H9 (cell line): ENCODE data around the gene RNPEPL1. TPM values are rescaled to one million over a fixed set of nuclear protein-coding genes. Genes with fewer than 3 reads are reported as not detected.

Source experiments
- DNase-seq: peaks from one replicate; pipeline ENCODE4 v3.0.0-alpha.2; 2017
- H2AFZ ChIP-seq: one replicate; pipeline ENCODE4 v1.6.1; 2013; ENCODE audit warnings: mild to moderate bottlenecking, low read length, control low read depth, moderate library complexity
- H2AK5ac ChIP-seq: 2 replicates; pipeline ENCODE4 v1.6.1; 2013; ENCODE audit warnings: low read length, control low read depth, mixed read lengths; ENCODE audit not compliant: insufficient read length
- H2BK120ac ChIP-seq: one replicate; pipeline ENCODE4 v1.6.1; 2013; ENCODE audit warnings: low read depth, mild to moderate bottlenecking, low read length, control low read depth, inconsistent platforms; ENCODE audit not compliant: poor library complexity, severe bottlenecking
- H2BK12ac ChIP-seq: 2 replicates; pipeline ENCODE4 v1.6.1; 2013; ENCODE audit warnings: low read length, control low read depth, mixed read lengths, low read depth; ENCODE audit not compliant: insufficient read length
- H2BK15ac ChIP-seq: 2 replicates; pipeline ENCODE4 v1.6.1; 2013; ENCODE audit warnings: low read depth, low read length, control low read depth
- H2BK20ac ChIP-seq: one replicate; pipeline ENCODE4 v1.6.1; 2013; ENCODE audit warnings: low read depth, mild to moderate bottlenecking, low read length, control low read depth, inconsistent platforms; ENCODE audit not compliant: poor library complexity, severe bottlenecking
- H2BK5ac ChIP-seq: 2 replicates; pipeline ENCODE4 v1.6.1; 2013; ENCODE audit warnings: low read length, control low read depth, mixed read lengths; ENCODE audit not compliant: insufficient read length
- H3K14ac ChIP-seq: 2 replicates; pipeline ENCODE4 v1.6.1; 2013; ENCODE audit warnings: low read length, control low read depth; ENCODE audit not compliant: insufficient read depth
- H3K18ac ChIP-seq: 2 replicates; pipeline ENCODE4 v1.6.1; 2013; ENCODE audit warnings: low read depth, mild to moderate bottlenecking, mixed read lengths, low read length, control low read depth; ENCODE audit not compliant: insufficient read length
- H3K23ac ChIP-seq: 2 replicates; pipeline ENCODE4 v1.6.1; 2013; ENCODE audit warnings: low read length, control low read depth, mixed read lengths, low read depth; ENCODE audit not compliant: insufficient read length
- H3K23me2 ChIP-seq: 2 replicates; pipeline ENCODE4 v1.6.1; 2013; ENCODE audit warnings: low read depth, mild to moderate bottlenecking, mixed read lengths, low read length, control low read depth; ENCODE audit not compliant: insufficient read length, poor library complexity, severe bottlenecking
- H3K27ac ChIP-seq: 2 replicates; pipeline ENCODE4 v1.5.1; 2013; ENCODE audit warnings: low read length, control low read depth, mixed read lengths, low read depth; ENCODE audit not compliant: insufficient read length
- H3K27me3 ChIP-seq: 2 replicates; pipeline ENCODE4 v1.6.1; 2013; ENCODE audit warnings: low read length, control low read depth, inconsistent platforms; ENCODE audit not compliant: insufficient read depth
- H3K4ac ChIP-seq: 2 replicates; pipeline ENCODE4 v1.6.1; 2013; ENCODE audit warnings: low read depth, mild to moderate bottlenecking, control low read depth, inconsistent platforms, low read length, moderate library complexity
- H3K4me1 ChIP-seq: 2 replicates; pipeline ENCODE4 v1.6.1; 2013; ENCODE audit warnings: low read length, control low read depth, inconsistent platforms; ENCODE audit not compliant: insufficient read depth
- H3K4me2 ChIP-seq: 2 replicates; pipeline ENCODE4 v1.6.1; 2013; ENCODE audit warnings: low read length, control low read depth, mixed read lengths; ENCODE audit not compliant: insufficient read length, insufficient read depth
- H3K56ac ChIP-seq: 2 replicates; pipeline ENCODE4 v1.6.1; 2013; ENCODE audit warnings: low read depth, mild to moderate bottlenecking, mixed read lengths, low read length, control low read depth; ENCODE audit not compliant: insufficient read length
- H3K79me1 ChIP-seq: 2 replicates; pipeline ENCODE4 v1.6.1; 2013; ENCODE audit warnings: low read depth, mild to moderate bottlenecking, moderate library complexity, low read length, control low read depth, inconsistent platforms; ENCODE audit not compliant: insufficient read depth, poor library complexity, severe bottlenecking
- H3K79me2 ChIP-seq: 2 replicates; pipeline ENCODE4 v1.6.1; 2013; ENCODE audit warnings: low read length, control low read depth, inconsistent platforms; ENCODE audit not compliant: insufficient read depth
- H3K9ac ChIP-seq: 2 replicates; pipeline ENCODE4 v1.6.1; 2013; ENCODE audit warnings: low read length, control low read depth, mixed read lengths; ENCODE audit not compliant: insufficient read length; ENCODE audit errors: extremely low read depth
- H3K9me3 ChIP-seq: one replicate; pipeline ENCODE4 v1.6.1; 2013; ENCODE audit warnings: low read depth, low read length, inconsistent platforms; ENCODE audit not compliant: control insufficient read depth
- H3T11ph ChIP-seq: one replicate; pipeline ENCODE4 v1.6.1; 2013; ENCODE audit warnings: mild to moderate bottlenecking, low read length, control low read depth, inconsistent platforms
- H4K20me1 ChIP-seq: one replicate; pipeline ENCODE4 v1.6.1; 2013; ENCODE audit not compliant: control insufficient read depth, insufficient read length, insufficient read depth
- H4K5ac ChIP-seq: 2 replicates; pipeline ENCODE4 v1.6.1; 2013; ENCODE audit warnings: low read depth, mild to moderate bottlenecking, mixed read lengths, low read length, control low read depth; ENCODE audit not compliant: insufficient read length
- H4K8ac ChIP-seq: replicated peaks from 2 replicates; pipeline ENCODE4 v1.6.1; 2013; ENCODE audit warnings: low read length, control low read depth, mixed read lengths, low read depth; ENCODE audit not compliant: insufficient read length
- H4K91ac ChIP-seq: 2 replicates; pipeline ENCODE4 v1.6.1; 2013; ENCODE audit warnings: low read depth, mild to moderate bottlenecking, moderate library complexity, mixed read lengths, low read length, control low read depth; ENCODE audit not compliant: insufficient read length
- H3K27ac Mint-ChIP-seq, 3 experiments: 2 replicates in 2 of 3; 3 replicates in 1 of 3; pipeline ENCODE4 v1.8.0; 2020 to 2021; ENCODE audit warnings: mixed read lengths in 3 of 3, mild to moderate bottlenecking in 1 of 3, moderate library complexity in 1 of 3
- H3K27me3 Mint-ChIP-seq: 2 replicates; pipeline ENCODE4 v1.8.0; 2021; ENCODE audit warnings: low read depth, mild to moderate bottlenecking, moderate library complexity, mixed read lengths
- H3K36me3 Mint-ChIP-seq, 3 experiments: 2 replicates in 2 of 3; 3 replicates in 1 of 3; pipeline ENCODE4 v1.8.0; 2020 to 2021; ENCODE audit warnings: low read depth in 3 of 3, mixed read lengths in 3 of 3; ENCODE audit not compliant: insufficient read depth in 1 of 3
- H3K4me1 Mint-ChIP-seq, 2 experiments: 2 replicates each; pipeline ENCODE4 v1.8.0; 2020; ENCODE audit warnings: mixed read lengths in 2 of 2
- H3K4me3 Mint-ChIP-seq, 2 experiments: 2 replicates in 1 of 2; 3 replicates in 1 of 2; pipeline ENCODE4 v1.8.0; 2020 to 2021; ENCODE audit warnings: mild to moderate bottlenecking in 2 of 2, mixed read lengths in 2 of 2, moderate library complexity in 1 of 2
- H3K9me3 Mint-ChIP-seq, 2 experiments: 2 replicates in 1 of 2; 3 replicates in 1 of 2; pipeline ENCODE4 v1.8.0; 2020; ENCODE audit warnings: mild to moderate bottlenecking in 2 of 2, mixed read lengths in 2 of 2, moderate library complexity in 1 of 2
- WGBS: extraction: QIAGEN DNeasy Blood & Tissue Kit; methylation state at CpG from one replicate; pipeline ENCODE4 v1.1.7; 2013; ENCODE audit warnings: missing lambda C conversion rate, low lambda C conversion rate, mixed read lengths; ENCODE audit not compliant: insufficient read length; ENCODE audit errors: extremely low coverage; 5-methylcytosine and 5-hydroxymethylcytosine counted together
- total RNA-seq: library from RNA; stranded (reverse); gene quantifications from 2 replicates; pipeline ENCODE4 v1.2.1, GENCODE V29; 2021
- TF ChIP-seq, protein P1 (sequence below): fragments of 200-600 bp; sonication (generic); conservative IDR thresholded peaks from 3 replicates; pipeline ENCODE4 v1.8.0; 2021; ENCODE audit warnings: antibody characterized with exemption, mild to moderate bottlenecking

Gene RNPEPL1
- total RNA-seq, 1 experiment from 2014 or later, result 22.5 TPM

DNA sequence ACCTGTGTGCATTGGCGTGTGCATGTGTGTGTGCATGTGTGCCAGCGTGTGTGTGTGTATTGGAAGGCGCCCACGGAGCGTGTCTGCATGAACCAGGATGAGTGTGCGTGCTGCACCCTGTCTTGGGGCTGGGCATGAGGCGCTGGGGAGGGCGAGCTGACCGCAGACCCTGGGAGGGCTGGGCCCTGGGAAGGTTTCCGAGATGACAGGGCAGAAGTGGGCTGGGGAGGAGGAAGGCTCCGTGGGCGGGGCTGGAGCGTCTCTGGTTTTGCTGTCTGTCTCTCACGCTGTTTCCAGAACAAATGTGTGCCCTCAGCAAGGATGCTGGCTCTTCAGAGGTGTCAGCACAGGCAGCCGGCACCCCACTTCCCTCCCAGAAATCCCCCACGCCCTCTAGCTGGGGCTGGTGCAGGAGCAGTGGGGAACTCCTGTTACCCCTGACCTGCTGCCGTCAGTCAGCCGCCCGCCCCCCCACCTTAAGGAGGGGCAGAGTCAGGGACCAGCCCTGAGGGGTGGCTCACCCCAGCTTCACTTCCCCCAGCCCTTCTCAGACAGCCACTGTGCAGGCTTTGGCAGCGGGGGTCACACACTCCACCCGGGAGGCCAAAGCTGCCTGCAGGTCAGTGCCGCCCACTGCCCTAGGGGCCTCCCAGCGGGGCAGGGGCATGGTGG, 56.8 kb downstream of the RNPEPL1 start, which contains the start of gene GPR35:
Gene GPR35, plus strand, starts transcription at position 531 of the 672 bp plus-strand sequence. CDS start 4,473 bp downstream, outside the sequence.
- H2BK20ac ChIP-seq, result no peak within 1 kb of the TSS
- TF ChIP-seq, protein P1, sequence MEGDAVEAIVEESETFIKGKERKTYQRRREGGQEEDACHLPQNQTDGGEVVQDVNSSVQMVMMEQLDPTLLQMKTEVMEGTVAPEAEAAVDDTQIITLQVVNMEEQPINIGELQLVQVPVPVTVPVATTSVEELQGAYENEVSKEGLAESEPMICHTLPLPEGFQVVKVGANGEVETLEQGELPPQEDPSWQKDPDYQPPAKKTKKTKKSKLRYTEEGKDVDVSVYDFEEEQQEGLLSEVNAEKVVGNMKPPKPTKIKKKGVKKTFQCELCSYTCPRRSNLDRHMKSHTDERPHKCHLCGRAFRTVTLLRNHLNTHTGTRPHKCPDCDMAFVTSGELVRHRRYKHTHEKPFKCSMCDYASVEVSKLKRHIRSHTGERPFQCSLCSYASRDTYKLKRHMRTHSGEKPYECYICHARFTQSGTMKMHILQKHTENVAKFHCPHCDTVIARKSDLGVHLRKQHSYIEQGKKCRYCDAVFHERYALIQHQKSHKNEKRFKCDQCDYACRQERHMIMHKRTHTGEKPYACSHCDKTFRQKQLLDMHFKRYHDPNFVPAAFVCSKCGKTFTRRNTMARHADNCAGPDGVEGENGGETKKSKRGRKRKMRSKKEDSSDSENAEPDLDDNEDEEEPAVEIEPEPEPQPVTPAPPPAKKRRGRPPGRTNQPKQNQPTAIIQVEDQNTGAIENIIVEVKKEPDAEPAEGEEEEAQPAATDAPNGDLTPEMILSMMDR, result no peak
- no peak within 1 kb of the TSS for H3K56ac ChIP-seq
- H3K4me1 Mint-ChIP-seq, result peaks cover 0 to 16% of the 10 kb centered on the region in 2 experiments; a peak in 2 of 4 replicates
- H3K79me1 ChIP-seq, result no peaks in the 10 kb centered on the region
- no peak within 1 kb of the TSS for H3K4me2 ChIP-seq
- no peak within 1 kb of the TSS for H3T11ph ChIP-seq
- H3K18ac ChIP-seq, result no peak within 1 kb of the TSS
- H2BK5ac ChIP-seq, result no peak within 1 kb of the TSS
- no peaks in the 10 kb centered on the region for H3K79me2 ChIP-seq
- no peak within 1 kb of the TSS for H4K5ac ChIP-seq
- H3K4me3 Mint-ChIP-seq, result no peak within 1 kb of the TSS
- no peak within 1 kb of the TSS for H3K14ac ChIP-seq
- H2AK5ac ChIP-seq, result no peak within 1 kb of the TSS
- H4K20me1 ChIP-seq, result no peaks in the 10 kb centered on the region
- no peaks in the 10 kb centered on the region for H3K9me3 Mint-ChIP-seq
- no peaks in the 10 kb centered on the region for H3K4me1 ChIP-seq
- H3K9me3 ChIP-seq, result no peaks in the 10 kb centered on the region
- H4K91ac ChIP-seq, result no peak within 1 kb of the TSS
- H2BK120ac ChIP-seq, result no peak within 1 kb of the TSS
- H3K23me2 ChIP-seq, result no peaks in the 10 kb centered on the region
- no peak within 1 kb of the TSS for H3K9ac ChIP-seq
- no peak within 1 kb of the TSS for H3K27ac ChIP-seq
- no peak within 1 kb of the TSS for H2BK12ac ChIP-seq
- H3K36me3 Mint-ChIP-seq, result no peaks in the 10 kb centered on the region
- no peaks in the 10 kb centered on the region for H3K27me3 Mint-ChIP-seq
- H3K27ac Mint-ChIP-seq, result no peak within 1 kb of the TSS; a peak in 1 of 7 replicates
- DNase-seq, result peak; percentile 24
- H3K4ac ChIP-seq, result no peak within 1 kb of the TSS
- H2BK15ac ChIP-seq, result no peak within 1 kb of the TSS
- no peaks in the 10 kb centered on the region for H3K27me3 ChIP-seq
- no peak within 1 kb of the TSS for H2AFZ ChIP-seq
- no peak within 1 kb of the TSS for H4K8ac ChIP-seq
- no CpG with 5 or more reads among the region's 23 CpGs for WGBS
- H3K23ac ChIP-seq, result no peak within 1 kb of the TSS
